Measurements from ENCODE around the gene CINP. TPM values are rescaled to one million over a fixed set of nuclear protein-coding genes. Genes with fewer than 3 reads are reported as not detected.
"Not testable (repeated sequence)": the region's sequence is repeated elsewhere in the genome, so short reads cannot be mapped to it uniquely, and the experiment has no call there.

Gene CINP
- total RNA-seq, 6 experiments from 2014 or later, result 15.2 to 32.3 (median 21.0) TPM

- H3K36me3 ChIP-seq, result peaks cover 0 to 7% (median under 1%) of the 10 kb centered on the region in 4 donors
These were observed 29.3 kb downstream of the CINP start for GRCh38 chr14:102333390-102333789.

DNA sequence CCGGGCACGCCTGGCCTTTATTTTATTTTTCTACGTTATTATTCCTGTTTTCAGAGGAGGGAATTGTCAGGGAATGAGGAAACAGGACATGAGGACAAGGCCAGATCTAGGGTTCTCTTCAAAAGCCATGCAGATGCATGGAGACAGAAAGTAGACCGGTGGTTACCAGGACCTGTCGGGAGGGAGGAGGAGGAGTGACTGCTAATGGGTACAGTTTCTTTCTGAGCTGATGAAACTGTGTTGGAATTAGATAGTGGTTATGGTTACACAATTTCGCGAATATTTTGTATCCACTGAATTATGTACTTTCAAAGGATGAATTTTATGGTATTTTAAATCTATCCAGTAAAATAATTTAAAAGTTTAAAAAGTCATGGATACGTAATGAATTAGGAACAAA, 31.9 kb downstream of the CINP start:
- ATAC-seq, result no peak
- WGBS (ENCODE audit: insufficient coverage, low coverage, low lambda C conversion rate, missing lambda C conversion rate), result 87% methylated on average over 8 of the region's 8 CpGs
- Histone ChIP-seq H3K27me3 (no peaks in the 10 kb centered on the region), H3K4me1 (no peaks in the 10 kb centered on the region), H3K27ac (no peak overlapping the region), H3K9me3 (no peaks in the 10 kb centered on the region), H3K4me3 (no peak overlapping the region), H3K36me3 (peaks cover 0 to 13% (median 0%) of the 10 kb centered on the region in 4 donors)
- TF ChIP-seq POLR2A (IDR thresholded peaks at IDR 0.05), result no peak
- TF ChIP-seq, protein P1, sequence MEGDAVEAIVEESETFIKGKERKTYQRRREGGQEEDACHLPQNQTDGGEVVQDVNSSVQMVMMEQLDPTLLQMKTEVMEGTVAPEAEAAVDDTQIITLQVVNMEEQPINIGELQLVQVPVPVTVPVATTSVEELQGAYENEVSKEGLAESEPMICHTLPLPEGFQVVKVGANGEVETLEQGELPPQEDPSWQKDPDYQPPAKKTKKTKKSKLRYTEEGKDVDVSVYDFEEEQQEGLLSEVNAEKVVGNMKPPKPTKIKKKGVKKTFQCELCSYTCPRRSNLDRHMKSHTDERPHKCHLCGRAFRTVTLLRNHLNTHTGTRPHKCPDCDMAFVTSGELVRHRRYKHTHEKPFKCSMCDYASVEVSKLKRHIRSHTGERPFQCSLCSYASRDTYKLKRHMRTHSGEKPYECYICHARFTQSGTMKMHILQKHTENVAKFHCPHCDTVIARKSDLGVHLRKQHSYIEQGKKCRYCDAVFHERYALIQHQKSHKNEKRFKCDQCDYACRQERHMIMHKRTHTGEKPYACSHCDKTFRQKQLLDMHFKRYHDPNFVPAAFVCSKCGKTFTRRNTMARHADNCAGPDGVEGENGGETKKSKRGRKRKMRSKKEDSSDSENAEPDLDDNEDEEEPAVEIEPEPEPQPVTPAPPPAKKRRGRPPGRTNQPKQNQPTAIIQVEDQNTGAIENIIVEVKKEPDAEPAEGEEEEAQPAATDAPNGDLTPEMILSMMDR (IDR thresholded peaks at IDR 0.05), result no peak
- DNase-seq, result no peak
- intact Hi-C loops (cut with DNase I), result no loop called here

More at GRCh38 chr14:102333390-102333789, 29.3 kb downstream of the CINP start:
- ATAC-seq (no peak), DNase-seq (no peak)
- no peaks in the 10 kb centered on the region for H3K9me3 ChIP-seq
- H3K4me1 ChIP-seq, result no peaks in the 10 kb centered on the region
- 77% methylated on average over 7 of the region's 7 CpGs for WGBS (ENCODE audit: insufficient coverage, low coverage, low lambda C conversion rate, missing lambda C conversion rate)
- no peak overlapping the region for H3K27ac ChIP-seq
- H3K4me3 ChIP-seq, result no peak overlapping the region
- no peaks in the 10 kb centered on the region for H3K27me3 ChIP-seq
- intact Hi-C loops (cut with DNase I), result no loop called here
- TF ChIP-seq, protein P1 (IDR thresholded peaks at IDR 0.05), result no peak
- no peak for TF ChIP-seq POLR2A (IDR thresholded peaks at IDR 0.05)

- H3K27me3 ChIP-seq; H3K4me3 ChIP-seq; ATAC-seq; H3K9me3 ChIP-seq; intact Hi-C loops (cut with DNase I); DNase-seq; H3K27ac ChIP-seq; H3K4me1 ChIP-seq: not testable (repeated sequence)
- peaks cover 0 to 17% (median 0%) of the 10 kb centered on the region in 4 donors for H3K36me3 ChIP-seq
- WGBS (ENCODE audit: insufficient coverage, low coverage, low lambda C conversion rate, missing lambda C conversion rate), result 75% methylated on average over 6 of the region's 6 CpGs
These were observed 33.3 kb downstream of the CINP start for GRCh38 chr14:102329381-102329780.

- peaks cover 0 to 10% (median 0%) of the 10 kb centered on the region in 4 donors for H3K36me3 ChIP-seq
- H3K4me1 ChIP-seq, result peaks cover 0 to 8% (median 0%) of the 10 kb centered on the region in 4 donors
- intact Hi-C loops (cut with DNase I), result no loop called here
- no peak overlapping the region for H3K4me3 ChIP-seq
- H3K9me3 ChIP-seq, result no peaks in the 10 kb centered on the region
- ATAC-seq (no peak), DNase-seq (no peak)
- H3K27me3 ChIP-seq, result no peaks in the 10 kb centered on the region
- no peak overlapping the region for H3K27ac ChIP-seq
- WGBS (ENCODE audit: insufficient coverage, low coverage, low lambda C conversion rate, missing lambda C conversion rate), result 94% methylated on average over 7 of the region's 14 CpGs
- TF ChIP-seq POLR2A (IDR thresholded peaks at IDR 0.05), result no peak
- TF ChIP-seq, protein P1 (IDR thresholded peaks at IDR 0.05), result no peak
These were observed 36.1 kb downstream of the CINP start for GRCh38 chr14:102326583-102326982.

DNA sequence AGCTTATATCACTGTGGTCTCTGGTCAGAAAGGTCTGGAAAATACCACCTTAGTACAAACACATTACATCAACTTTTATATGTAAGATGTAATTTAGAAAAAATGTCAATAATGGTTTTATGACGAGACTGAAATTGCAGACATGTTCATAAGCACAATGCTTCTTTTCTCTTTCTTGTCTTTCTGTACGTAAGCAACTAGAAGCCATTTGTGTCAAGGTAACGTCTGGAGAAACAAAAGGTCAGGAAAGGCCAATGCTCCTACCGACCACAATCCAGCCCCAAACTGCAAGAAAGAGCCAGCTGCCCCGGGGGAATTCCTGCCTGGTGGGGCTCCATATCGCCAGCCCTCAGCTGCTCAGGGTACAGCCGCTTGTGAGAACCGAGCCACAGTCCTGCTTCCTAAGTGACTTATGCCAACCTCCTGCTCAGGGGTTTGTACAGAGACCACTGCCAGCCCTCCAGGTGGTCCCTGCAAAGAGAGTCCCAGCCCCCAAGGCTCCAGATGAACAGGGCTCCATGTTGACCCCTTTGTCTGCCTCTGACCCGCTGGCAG, 36.8 kb downstream of the CINP start:
- H3K9me3 ChIP-seq, result no peaks in the 10 kb centered on the region
- intact Hi-C loops (cut with DNase I), result no loop called here
- no peak overlapping the region for H3K27ac ChIP-seq
- no peaks in the 10 kb centered on the region for H3K27me3 ChIP-seq
- peaks cover 0 to 15% (median 3%) of the 10 kb centered on the region in 4 donors for H3K4me1 ChIP-seq
- DNase-seq (no peak), ATAC-seq (no peak)
- H3K36me3 ChIP-seq, result peaks cover 0 to 10% (median 0%) of the 10 kb centered on the region in 4 donors
- WGBS (ENCODE audit: insufficient coverage, low coverage, low lambda C conversion rate, missing lambda C conversion rate), result 80% methylated on average over 4 of the region's 9 CpGs
- no peak overlapping the region for H3K4me3 ChIP-seq
- TF ChIP-seq, protein P1 (IDR thresholded peaks at IDR 0.05), result no peak
- TF ChIP-seq POLR2A (IDR thresholded peaks at IDR 0.05), result no peak
